Lower lobe of right lung (tissue), 2 donors: ENCODE results near the gene NIPAL1. TPM values are rescaled to one million over a fixed set of nuclear protein-coding genes. Genes with fewer than 3 reads are reported as not detected.

Experiments
- ATAC-seq, 2 donors: fragments of 200-7000 bp; cut with Tn5 transposase; one replicate each; pipeline ENCODE4 v1.9.1; 2020 to 2022; ENCODE audit warnings: mild to moderate bottlenecking in 2 of 2, moderate library complexity in 2 of 2
- DNase-seq: peaks from one replicate; pipeline ENCODE4 v3.0.0-alpha.2; 2020
- H3K27ac ChIP-seq: fragments of 200-600 bp; one replicate; pipeline ENCODE4 v1.8.0; 2022
- H3K27me3 ChIP-seq: fragments of 200-600 bp; one replicate; pipeline ENCODE4 v1.8.0; 2022; ENCODE audit warnings: low read depth
- H3K36me3 ChIP-seq: fragments of 200-600 bp; one replicate; pipeline ENCODE4 v1.8.0; 2022; ENCODE audit warnings: mild to moderate bottlenecking
- H3K4me1 ChIP-seq: fragments of 200-600 bp; one replicate; pipeline ENCODE4 v1.8.0; 2022
- H3K4me3 ChIP-seq: fragments of 200-600 bp; one replicate; pipeline ENCODE4 v1.8.0; 2022; ENCODE audit warnings: mild to moderate bottlenecking
- H3K9me3 ChIP-seq: fragments of 200-600 bp; one replicate; pipeline ENCODE4 v1.8.0; 2022
- intact Hi-C: fragments of 100-400 bp; cut with DNase I; formaldehyde crosslinking; loops from one replicate; pipeline ENCODE4 v1.11.0; 2022
- long read RNA-seq: library from polyadenylated mRNA; unstranded; transcript quantifications from one replicate; pipeline ENCODE4 v2.0.0, GENCODE V29; 2021
- total RNA-seq: library from RNA; stranded (reverse); fragmentation: NEBNext Ultra II Directional; extraction: Animal tissue kit (Norgen Biotek cat#: 25700); gene quantifications from one replicate; pipeline ENCODE4 v1.2.1, GENCODE V29; 2021
- TF ChIP-seq, protein P1 (sequence below): fragments of 200-600 bp; IDR thresholded peaks from one replicate; pipeline ENCODE4 v1.8.0; 2022; ENCODE audit warnings: antibody characterized with exemption, mild to moderate bottlenecking
- donor health status: DM: no; HTN: yes; CAD: no; lungs with severe emphysema.

The NIPAL1 gene
- total RNA-seq = 1.3 TPM
- long read RNA-seq, partial matches to known transcripts = 0 of 1 reads
- long read RNA-seq, other reads (novel, unspliced or antisense) = 1 of 1 reads

DNA sequence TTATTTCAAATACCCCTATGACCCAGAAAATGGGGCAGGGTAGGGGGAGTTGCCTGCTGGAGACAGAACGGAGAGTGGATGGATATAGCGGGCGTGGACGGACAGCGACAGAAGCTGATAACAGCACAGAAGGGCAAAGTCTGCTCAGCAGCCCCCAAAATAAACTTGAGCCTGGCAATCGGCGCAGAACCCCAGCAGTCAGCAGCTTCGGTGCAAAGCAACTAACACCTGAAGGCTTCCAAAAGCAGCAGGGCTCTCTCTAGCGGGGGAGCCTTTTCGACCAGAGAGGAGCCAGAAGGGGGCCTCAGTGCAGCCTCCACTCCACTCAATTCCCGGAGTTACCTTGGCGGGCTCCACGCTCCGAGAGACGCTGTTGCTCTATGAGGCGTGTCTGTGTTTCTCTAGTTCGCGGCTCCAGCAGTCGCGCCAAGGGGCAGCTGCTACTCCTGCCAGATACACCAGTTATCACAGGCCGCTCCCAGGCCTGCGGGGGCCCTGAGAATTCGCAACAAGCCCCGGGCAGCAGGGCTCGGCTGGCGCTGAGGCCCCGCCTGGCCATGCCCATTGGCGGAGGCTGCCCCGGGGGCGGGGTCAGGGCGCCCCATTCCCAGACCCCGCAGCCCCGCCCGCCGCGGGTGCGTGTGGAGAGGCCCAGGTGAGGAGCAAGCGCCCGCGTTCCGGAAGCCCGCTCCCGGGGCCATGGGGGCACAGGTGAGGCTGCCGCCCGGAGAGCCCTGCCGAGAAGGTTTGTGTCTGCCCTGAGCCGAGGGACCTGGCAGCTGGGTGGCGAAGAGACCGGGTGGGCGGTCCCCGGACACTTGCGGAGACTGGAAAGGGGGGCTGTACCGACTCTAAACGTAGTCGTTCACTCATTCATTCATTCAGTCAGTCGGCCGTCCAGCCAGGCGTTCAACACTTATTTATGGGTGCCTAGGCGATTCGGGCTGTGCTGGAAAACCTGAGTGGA is at the start of gene NIPAL1, which contains the start of gene CNGA1:
Gene NIPAL1 (plus strand): TSS at position 632 of the 967 bp plus-strand sequence. CDS start 68 bp downstream, at position 700.
Gene CNGA1 (minus strand): TSS at position 541 of the 967 bp plus-strand sequence. CDS start 63,992 bp downstream, outside the sequence.
- Histone ChIP-seq H3K4me1 (peaks cover 19% of the 10 kb centered on the region), H3K27me3 (peaks cover 18% of the 10 kb centered on the region), H3K4me3 (peak within 1 kb of the TSS; percentile 68), H3K27ac (no peak within 1 kb of the TSS), H3K9me3 (no peaks in the 10 kb centered on the region), H3K36me3 (no peaks in the 10 kb centered on the region)
- intact Hi-C loops = no loop called here
- peak; percentile 99 to 100 for ATAC-seq
- DNase-seq = peak; percentile 87
- TF ChIP-seq, protein P1, sequence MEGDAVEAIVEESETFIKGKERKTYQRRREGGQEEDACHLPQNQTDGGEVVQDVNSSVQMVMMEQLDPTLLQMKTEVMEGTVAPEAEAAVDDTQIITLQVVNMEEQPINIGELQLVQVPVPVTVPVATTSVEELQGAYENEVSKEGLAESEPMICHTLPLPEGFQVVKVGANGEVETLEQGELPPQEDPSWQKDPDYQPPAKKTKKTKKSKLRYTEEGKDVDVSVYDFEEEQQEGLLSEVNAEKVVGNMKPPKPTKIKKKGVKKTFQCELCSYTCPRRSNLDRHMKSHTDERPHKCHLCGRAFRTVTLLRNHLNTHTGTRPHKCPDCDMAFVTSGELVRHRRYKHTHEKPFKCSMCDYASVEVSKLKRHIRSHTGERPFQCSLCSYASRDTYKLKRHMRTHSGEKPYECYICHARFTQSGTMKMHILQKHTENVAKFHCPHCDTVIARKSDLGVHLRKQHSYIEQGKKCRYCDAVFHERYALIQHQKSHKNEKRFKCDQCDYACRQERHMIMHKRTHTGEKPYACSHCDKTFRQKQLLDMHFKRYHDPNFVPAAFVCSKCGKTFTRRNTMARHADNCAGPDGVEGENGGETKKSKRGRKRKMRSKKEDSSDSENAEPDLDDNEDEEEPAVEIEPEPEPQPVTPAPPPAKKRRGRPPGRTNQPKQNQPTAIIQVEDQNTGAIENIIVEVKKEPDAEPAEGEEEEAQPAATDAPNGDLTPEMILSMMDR = peak; percentile 24

DNA sequence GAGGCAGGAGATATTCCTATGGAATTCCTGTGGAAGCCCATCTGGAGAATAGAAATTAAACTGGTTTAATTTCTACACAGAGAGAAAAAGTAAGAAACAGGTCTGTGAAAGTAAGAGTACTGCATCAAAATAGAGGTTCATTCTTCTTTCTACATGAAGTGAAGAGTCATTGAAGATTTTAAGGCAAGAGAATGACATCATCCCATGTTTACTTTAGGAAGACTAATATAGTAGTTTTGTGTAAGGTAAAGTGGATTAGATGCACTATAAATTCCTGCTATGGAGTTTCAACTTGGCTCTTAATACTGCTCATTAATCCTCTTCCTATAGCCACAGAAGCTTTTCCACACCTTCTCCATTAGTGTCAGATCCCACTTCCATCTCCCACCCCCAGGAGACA is 47.7 kb upstream of the NIPAL1 start:
- TF ChIP-seq, protein P1 = no peak
- ATAC-seq (no peak), DNase-seq (no peak)
- Histone ChIP-seq H3K36me3 (no peaks in the 10 kb centered on the region), H3K4me3 (no peak overlapping the region), H3K27me3 (no peaks in the 10 kb centered on the region), H3K4me1 (no peaks in the 10 kb centered on the region), H3K9me3 (no peaks in the 10 kb centered on the region), H3K27ac (no peak overlapping the region)
- intact Hi-C loops = no loop called here

DNA sequence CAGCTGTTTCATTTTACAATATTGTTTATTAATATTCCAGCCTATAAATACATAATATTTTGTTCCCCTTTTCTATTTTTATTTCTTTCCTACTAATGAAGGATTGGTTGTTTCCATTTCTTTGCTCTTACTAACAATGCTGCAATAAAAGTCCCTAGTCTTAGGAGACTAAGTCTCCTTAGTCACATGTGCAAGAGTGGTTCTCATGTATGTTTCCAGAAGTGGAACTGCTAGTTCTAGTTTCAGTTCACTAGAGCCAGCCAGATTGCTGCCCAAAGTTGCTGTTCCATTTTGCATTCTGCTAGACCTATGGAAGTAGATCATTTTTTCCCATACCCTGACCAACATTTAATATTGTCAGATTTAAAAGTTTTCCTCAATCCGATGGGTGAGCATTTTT is 44.4 kb upstream of the NIPAL1 start:
- Histone ChIP-seq H3K4me1 (no peaks in the 10 kb centered on the region), H3K4me3 (no peak overlapping the region), H3K36me3 (no peaks in the 10 kb centered on the region), H3K27ac (no peak overlapping the region), H3K27me3 (no peaks in the 10 kb centered on the region), H3K9me3 (no peaks in the 10 kb centered on the region)
- TF ChIP-seq, protein P1 = no peak
- DNase-seq (no peak), ATAC-seq (peak in 1 of 2 donors; percentile 41)
- intact Hi-C loops = no loop called here

DNA sequence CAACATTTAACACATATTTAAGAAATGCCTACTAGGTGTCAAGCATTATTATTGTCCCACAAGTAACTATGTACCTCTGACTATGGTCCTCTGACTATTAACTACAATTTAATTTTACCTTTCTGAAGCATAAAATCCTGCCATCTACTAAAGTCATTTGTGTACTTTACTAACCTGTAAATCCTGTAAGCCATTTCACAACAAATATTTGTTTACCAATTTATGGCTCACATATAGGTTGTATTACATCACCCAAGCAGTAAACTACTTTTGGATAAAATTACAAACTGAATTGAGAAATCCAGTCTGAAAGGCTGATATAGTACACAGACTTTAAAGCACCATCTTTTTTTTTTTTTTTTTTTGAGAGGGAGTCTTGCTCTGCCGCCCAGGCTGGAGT is 43.9 kb upstream of the NIPAL1 start:
- ATAC-seq = no peak
- no peak overlapping the region for H3K4me3 ChIP-seq
- no peaks in the 10 kb centered on the region for H3K9me3 ChIP-seq
- H3K36me3 ChIP-seq = no peaks in the 10 kb centered on the region
- H3K27me3 ChIP-seq = no peaks in the 10 kb centered on the region
- no peak overlapping the region for H3K27ac ChIP-seq
- TF ChIP-seq, protein P1 = no peak
- intact Hi-C loops = no loop called here
- no peak for DNase-seq
- no peaks in the 10 kb centered on the region for H3K4me1 ChIP-seq

DNA sequence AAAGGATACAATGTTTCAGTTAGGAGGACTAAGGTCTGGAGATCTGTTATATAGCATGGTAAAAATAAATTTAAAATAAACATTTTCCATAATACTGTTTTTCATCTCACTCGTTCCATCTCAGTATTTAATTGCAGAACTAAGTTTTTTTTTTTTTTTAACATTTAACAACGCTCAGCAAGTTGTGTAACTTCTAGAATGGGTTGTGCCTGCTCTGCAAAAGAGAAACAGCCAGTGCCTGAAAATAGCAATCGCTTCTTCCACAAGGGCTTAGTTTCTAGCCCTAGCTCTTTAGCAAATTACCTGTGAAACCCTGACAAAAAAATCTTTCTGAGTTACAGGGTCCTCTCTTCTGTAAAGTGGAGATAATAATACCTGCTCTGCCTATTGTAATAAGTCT is 42.0 kb upstream of the NIPAL1 start:
- no peak overlapping the region for H3K4me3 ChIP-seq
- no peak overlapping the region for H3K27ac ChIP-seq
- intact Hi-C loops = no loop called here
- TF ChIP-seq, protein P1 = no peak
- no peaks in the 10 kb centered on the region for H3K27me3 ChIP-seq
- ATAC-seq = no peak
- no peaks in the 10 kb centered on the region for H3K4me1 ChIP-seq
- no peaks in the 10 kb centered on the region for H3K9me3 ChIP-seq
- no peaks in the 10 kb centered on the region for H3K36me3 ChIP-seq
- no peak for DNase-seq
